D721Med (cell line): ENCODE measurements around the gene BPHL.
"Not testable (repeated sequence)": the region's sequence is repeated elsewhere in the genome, so short reads cannot be mapped to it uniquely, and the experiment has no call there.

ENCODE experiments used
- DNase-seq: peaks from one replicate; pipeline ENCODE4 v3.0.0; 2011; ENCODE audit warnings: low spot score; ENCODE audit not compliant: insufficient read length
- FAIRE-seq: peaks from 2 replicates; lab custom pipeline; 2011; peaks lifted over from hg19 to GRCh38; lab: Jason Lieb, UNC
- CTCF ChIP-seq: IDR thresholded peaks from 2 replicates; pipeline ENCODE4 v1.5.1; 2012; ENCODE audit warnings: mild to moderate bottlenecking, control low read depth; ENCODE audit not compliant: insufficient read depth; ENCODE audit errors: missing control alignments

The BPHL gene

DNA sequence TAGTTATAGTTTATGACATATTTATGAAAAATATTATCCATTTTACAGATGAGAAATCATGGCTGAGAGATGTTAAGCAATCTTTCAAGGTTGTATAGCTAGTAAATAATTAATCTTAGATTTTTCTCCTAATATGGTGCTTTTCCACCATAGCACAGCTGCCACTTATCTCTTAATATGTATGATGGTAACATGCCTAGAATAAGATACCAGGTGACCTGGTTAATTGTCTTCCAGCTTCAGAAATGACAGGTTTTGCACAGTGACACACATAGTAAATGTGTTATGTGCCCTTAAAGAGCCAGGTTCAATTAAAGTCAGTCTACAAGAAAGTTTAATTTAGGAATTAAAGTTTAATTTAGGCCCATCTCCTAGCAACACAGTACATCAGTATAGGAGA, 24.0 kb downstream of the BPHL start:
- TF ChIP-seq CTCF = no peak
- no peak for DNase-seq
- FAIRE-seq = no peak

GRCh38 chr6:3143158-3143557, 24.6 kb downstream of the BPHL start:
- no peak for TF ChIP-seq CTCF
- FAIRE-seq = no peak

DNA sequence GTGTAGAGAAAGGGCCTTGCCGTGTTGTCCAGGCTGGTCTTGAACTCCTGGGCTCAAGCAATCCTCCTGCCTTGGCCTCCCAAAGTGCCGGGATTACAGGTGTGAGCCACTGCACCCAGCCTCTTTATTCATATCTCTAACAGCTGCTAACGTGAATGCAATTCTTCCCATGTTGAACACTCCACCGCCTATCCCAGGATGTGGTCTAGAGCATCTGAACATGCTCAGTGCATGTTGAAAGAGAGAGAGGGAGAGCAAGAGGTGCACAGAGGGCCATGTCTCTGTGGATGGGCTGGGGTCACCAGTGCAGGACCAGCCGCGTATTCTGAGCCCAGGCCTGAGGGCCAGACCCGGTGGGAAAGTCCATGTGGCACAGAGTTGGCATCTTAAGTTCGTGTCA, 26.1 kb downstream of the BPHL start:
- DNase-seq (no peak), FAIRE-seq (no peak)
- TF ChIP-seq CTCF = no peak

More at GRCh38 chr6:3143158-3143557, 24.6 kb downstream of the BPHL start:
- no peak for DNase-seq

- no peak for FAIRE-seq
These were observed 29.6 kb downstream of the BPHL start for GRCh38 chr6:3147914-3148757.

GRCh38 chr6:3151691-3152090, 33.2 kb downstream of the BPHL start:
- FAIRE-seq (no peak), DNase-seq (no peak)
- no peak for TF ChIP-seq CTCF

More at GRCh38 chr6:3147914-3148757, 29.6 kb downstream of the BPHL start:
- peak; percentile 7 for TF ChIP-seq CTCF
- DNase-seq = no peak

DNA sequence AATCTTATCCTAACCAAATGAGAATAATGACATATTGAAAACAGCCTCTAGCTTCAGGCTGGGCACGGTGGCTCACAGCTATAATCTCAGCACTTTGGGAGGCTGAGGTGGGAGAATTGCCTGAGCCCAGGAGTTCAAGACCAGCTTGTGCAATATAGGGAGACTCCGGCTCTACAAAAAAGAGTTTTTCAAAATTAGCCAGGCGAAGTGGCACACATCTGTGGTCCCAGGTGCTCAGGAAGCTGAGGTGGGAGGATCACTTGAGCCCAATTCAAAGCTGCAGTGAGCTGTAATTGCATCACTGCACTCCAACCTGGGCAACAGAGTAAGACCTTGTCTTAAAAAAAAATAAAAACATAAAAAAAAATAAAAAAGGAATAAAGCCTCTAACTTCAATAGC, 34.2 kb downstream of the BPHL start:
- FAIRE-seq (no peak), DNase-seq (no peak)
- TF ChIP-seq CTCF = no peak

DNA sequence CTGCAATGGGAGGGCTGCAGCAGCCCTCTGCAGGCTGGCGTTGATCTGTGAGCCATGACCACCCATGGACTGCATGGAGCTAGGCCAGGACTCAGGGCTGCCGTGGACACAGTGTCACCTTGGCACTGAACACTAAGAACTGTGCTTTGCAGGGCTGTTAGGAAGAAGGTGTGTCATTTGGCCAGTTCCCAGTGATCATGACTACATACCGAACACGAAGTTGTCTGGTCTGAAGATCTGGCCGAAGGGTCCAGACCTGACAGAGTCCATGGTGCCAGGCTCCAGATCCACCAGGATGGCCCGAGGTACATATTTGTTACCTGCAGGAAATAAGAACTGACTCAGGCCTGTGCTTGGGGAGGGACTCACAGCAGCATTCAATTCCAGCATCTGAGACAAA, 36.9 kb downstream of the BPHL start:
- DNase-seq, FAIRE-seq: not testable (repeated sequence)

DNA sequence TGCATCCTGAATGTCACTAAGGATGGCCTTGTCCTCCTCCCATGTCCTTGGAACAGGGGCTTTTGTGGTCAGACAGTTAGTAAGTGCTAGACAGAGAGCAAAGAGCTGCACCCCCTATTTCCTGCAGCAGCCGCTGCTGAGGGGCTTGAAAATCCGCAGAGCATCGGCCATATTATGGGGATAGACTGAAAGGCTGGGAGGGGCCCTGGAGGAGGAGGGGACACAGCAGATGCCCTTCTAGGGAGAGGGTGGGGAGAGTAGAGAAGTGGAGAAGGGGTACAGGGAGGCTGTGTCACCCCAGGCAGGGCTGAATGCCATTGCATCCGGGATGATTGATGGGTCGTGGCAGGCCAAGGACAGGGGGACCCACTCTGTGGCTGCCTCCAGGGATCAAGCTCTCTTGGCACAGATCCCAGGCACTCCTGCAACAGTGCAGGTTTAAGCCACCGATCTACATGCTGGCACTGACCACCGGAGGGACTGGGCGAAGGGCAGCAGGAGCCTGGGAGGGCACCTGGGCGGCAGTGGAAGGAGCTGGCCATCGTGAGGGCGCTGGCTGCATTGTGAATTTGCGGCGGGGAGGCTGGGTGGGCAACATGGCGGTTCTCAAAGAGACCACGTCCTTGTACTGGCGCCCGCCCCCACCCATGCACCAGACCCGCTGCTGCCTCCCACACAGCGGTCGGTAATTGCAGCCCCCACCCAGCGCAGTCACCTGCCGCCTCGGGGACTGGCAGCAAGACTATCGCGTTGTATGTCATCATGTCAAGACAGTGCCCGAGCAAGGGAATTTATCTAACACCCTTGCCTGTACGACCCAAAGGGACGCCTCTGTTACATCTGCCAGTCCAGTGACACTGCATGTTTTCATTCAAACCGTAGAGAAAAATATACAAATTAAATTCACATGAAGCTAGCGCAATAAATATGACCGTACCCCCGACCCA, 37.9 kb downstream of the BPHL start:
- DNase-seq, FAIRE-seq: not testable (repeated sequence)
